ENCODE results near the gene AXIN2. TPM values are rescaled to one million over a fixed set of nuclear protein-coding genes. Genes with fewer than 3 reads are reported as not detected.

The AXIN2 gene
- total RNA-seq, 4 donors from 2014 or later = 17.2 to 63.4 (median 49.3) TPM

- intact Hi-C loops (cut with DNase I) = no loop called here
- TF ChIP-seq EP300 (IDR thresholded peaks at IDR 0.05) = no peak
- TF ChIP-seq CTCF (IDR thresholded peaks at IDR 0.05) = no peak
- no peak for TF ChIP-seq POLR2A (IDR thresholded peaks at IDR 0.05; ENCODE audit: low read depth)
- TF ChIP-seq POLR2AphosphoS5 (IDR thresholded peaks at IDR 0.05) = no peak
- WGBS = 81% methylated on average over 2 of the region's 2 CpGs
These were observed 40.4 kb upstream of the AXIN2 start for GRCh38 chr17:65601881-65602280.

GRCh38 chr17:65601145-65601544 lies 39.7 kb upstream of the AXIN2 start:
- H3K4me1 ChIP-seq = no peaks in the 10 kb centered on the region
- WGBS = 94% methylated on average over 1 of the region's 1 CpG
- intact Hi-C loops (cut with DNase I) = no loop called here
- H3K9me3 ChIP-seq = no peaks in the 10 kb centered on the region
- H3K4me3 ChIP-seq = no peak overlapping the region
- no peak overlapping the region for H3K27ac ChIP-seq (replicated peaks in 1 of 4)
- H3K36me3 ChIP-seq = no peaks in the 10 kb centered on the region
- TF ChIP-seq POLR2AphosphoS5 (IDR thresholded peaks at IDR 0.05) (no peak), EP300 (IDR thresholded peaks at IDR 0.05) (no peak), CTCF (IDR thresholded peaks at IDR 0.05) (no peak), POLR2A (IDR thresholded peaks at IDR 0.05; ENCODE audit: low read depth) (no peak)
- no peaks in the 10 kb centered on the region for H3K27me3 ChIP-seq
- DNase-seq (ENCODE audit: extremely low spot score) = no peak

More at GRCh38 chr17:65601881-65602280, 40.4 kb upstream of the AXIN2 start:
- Histone ChIP-seq H3K4me3 (no peak overlapping the region), H3K36me3 (no peaks in the 10 kb centered on the region), H3K27ac (replicated peaks in 1 of 4) (no peak overlapping the region), H3K9me3 (no peaks in the 10 kb centered on the region), H3K27me3 (no peaks in the 10 kb centered on the region), H3K4me1 (no peaks in the 10 kb centered on the region)
- no peak for DNase-seq (ENCODE audit: extremely low spot score)

DNA sequence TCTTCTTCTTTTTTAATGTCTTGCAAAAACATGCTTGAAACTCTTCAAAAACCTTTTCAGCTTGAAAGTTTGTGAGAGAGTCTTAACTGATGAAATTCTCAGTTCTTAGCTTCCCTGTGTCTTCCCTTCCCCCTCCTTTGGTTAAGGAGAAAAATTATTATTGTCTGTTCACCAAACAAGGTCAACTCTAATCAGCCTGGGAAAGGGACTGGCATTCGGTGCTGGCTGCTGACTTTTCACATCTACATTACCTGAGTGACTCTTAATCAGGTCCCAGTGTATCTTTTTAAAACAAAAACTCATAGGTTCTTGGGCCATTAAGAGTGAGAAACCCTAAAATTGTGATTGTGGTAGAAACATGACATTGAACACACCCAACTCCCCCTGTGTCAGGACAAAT lies 39.1 kb upstream of the AXIN2 start:
- DNase-seq (ENCODE audit: extremely low spot score) = no peak
- Histone ChIP-seq H3K4me3 (no peak overlapping the region), H3K27me3 (no peaks in the 10 kb centered on the region), H3K4me1 (no peaks in the 10 kb centered on the region), H3K9me3 (no peaks in the 10 kb centered on the region), H3K27ac (replicated peaks in 1 of 4) (no peak overlapping the region), H3K36me3 (no peaks in the 10 kb centered on the region)
- WGBS = 50% methylated on average over 1 of the region's 1 CpG
- TF ChIP-seq EP300 (IDR thresholded peaks at IDR 0.05) (no peak), POLR2A (IDR thresholded peaks at IDR 0.05; ENCODE audit: low read depth) (no peak), CTCF (IDR thresholded peaks at IDR 0.05) (no peak), POLR2AphosphoS5 (IDR thresholded peaks at IDR 0.05) (no peak)
- intact Hi-C loops (cut with DNase I) = no loop called here

- Histone ChIP-seq H3K36me3 (no peaks in the 10 kb centered on the region), H3K4me3 (no peak overlapping the region), H3K9me3 (no peaks in the 10 kb centered on the region), H3K27ac (replicated peaks in 1 of 4) (no peak overlapping the region), H3K4me1 (peaks cover 0 to under 1% (median 0%) of the 10 kb centered on the region in 4 donors), H3K27me3 (no peaks in the 10 kb centered on the region)
- no peak for TF ChIP-seq EP300 (IDR thresholded peaks at IDR 0.05)
- no peak for TF ChIP-seq CTCF (IDR thresholded peaks at IDR 0.05)
- WGBS = 82% methylated on average over 5 of the region's 5 CpGs
- intact Hi-C loops (cut with DNase I) = no loop called here
- no peak for DNase-seq (ENCODE audit: extremely low spot score)
These were observed 38.2 kb upstream of the AXIN2 start for GRCh38 chr17:65599650-65600049.

GRCh38 chr17:65598746-65599145 lies 37.3 kb upstream of the AXIN2 start:
- Histone ChIP-seq H3K4me1 (peaks cover 0 to 6% (median 3%) of the 10 kb centered on the region in 4 donors), H3K27ac (replicated peaks in 1 of 4) (no peak overlapping the region), H3K36me3 (no peaks in the 10 kb centered on the region), H3K27me3 (no peaks in the 10 kb centered on the region), H3K4me3 (no peak overlapping the region), H3K9me3 (no peaks in the 10 kb centered on the region)
- no peak for TF ChIP-seq EP300 (IDR thresholded peaks at IDR 0.05)
- no peak for TF ChIP-seq CTCF (IDR thresholded peaks at IDR 0.05)
- no peak for TF ChIP-seq POLR2AphosphoS5 (IDR thresholded peaks at IDR 0.05)
- TF ChIP-seq POLR2A (IDR thresholded peaks at IDR 0.05; ENCODE audit: low read depth) = no peak
- WGBS = 100% methylated on average over 1 of the region's 1 CpG
- no peak for DNase-seq (ENCODE audit: extremely low spot score)
- intact Hi-C loops (cut with DNase I) = no loop called here

Measured in esophagus muscularis mucosa (tissue), 4 donors.